ENCODE data around the gene FBP2. TPM values are rescaled to one million over a fixed set of nuclear protein-coding genes. Genes with fewer than 3 reads are reported as not detected.

FBP2 gene
- total RNA-seq: not detected in 2 replicates

DNA sequence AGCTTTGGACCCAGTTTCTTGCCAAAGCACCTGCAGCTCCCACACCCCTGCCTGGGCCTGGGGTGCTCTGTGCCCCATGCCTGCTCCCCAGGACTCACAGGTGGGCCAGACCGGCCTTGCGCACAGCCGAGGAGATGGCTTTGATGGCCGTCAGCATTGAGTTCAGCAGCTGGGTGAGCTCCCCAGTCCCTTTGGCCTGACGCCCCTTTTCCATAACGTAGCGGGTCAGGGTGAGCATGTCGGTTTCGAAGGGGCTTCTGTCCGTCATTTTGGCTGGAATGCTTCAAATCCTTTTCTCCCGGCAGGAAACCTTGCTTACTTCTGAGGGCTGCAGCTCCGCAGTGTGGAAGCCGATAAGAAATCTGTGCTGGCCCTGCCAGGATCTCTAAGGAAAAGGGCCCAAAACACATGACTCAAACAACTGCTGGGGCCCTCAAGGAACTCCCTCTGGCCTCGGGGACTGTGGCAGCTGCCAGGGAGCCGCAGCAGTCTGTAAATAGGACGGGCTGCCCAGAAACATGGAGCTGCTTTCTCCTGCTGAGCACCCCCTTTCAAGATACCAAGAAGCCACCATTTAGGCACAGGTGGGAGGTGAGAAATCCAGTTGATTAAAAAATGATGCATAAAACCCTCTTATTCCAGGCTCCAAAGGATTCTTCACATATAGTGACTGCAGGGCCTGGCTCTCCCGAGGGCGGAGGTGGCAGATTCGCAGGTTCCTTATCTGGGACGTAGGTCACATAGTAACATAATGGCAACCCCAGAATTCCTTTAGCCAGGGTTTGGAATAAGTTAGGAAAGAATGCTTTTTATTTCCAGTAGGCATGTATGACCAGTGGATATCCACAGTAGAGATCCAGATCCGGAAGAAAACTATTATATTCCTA lies at the start of gene FBP2:
TSS of gene FBP2 (minus strand) at position 366 of the 887 bp plus-strand sequence. CDS start at position 268, 98 bp downstream.
- no peaks in the 10 kb centered on the region for H4K20me1 ChIP-seq (ENCODE audit: insufficient read depth, low read length)
- DNase-seq (ENCODE audit: insufficient read length, low spot score, missing footprints): no peak
- TF ChIP-seq, protein P1, sequence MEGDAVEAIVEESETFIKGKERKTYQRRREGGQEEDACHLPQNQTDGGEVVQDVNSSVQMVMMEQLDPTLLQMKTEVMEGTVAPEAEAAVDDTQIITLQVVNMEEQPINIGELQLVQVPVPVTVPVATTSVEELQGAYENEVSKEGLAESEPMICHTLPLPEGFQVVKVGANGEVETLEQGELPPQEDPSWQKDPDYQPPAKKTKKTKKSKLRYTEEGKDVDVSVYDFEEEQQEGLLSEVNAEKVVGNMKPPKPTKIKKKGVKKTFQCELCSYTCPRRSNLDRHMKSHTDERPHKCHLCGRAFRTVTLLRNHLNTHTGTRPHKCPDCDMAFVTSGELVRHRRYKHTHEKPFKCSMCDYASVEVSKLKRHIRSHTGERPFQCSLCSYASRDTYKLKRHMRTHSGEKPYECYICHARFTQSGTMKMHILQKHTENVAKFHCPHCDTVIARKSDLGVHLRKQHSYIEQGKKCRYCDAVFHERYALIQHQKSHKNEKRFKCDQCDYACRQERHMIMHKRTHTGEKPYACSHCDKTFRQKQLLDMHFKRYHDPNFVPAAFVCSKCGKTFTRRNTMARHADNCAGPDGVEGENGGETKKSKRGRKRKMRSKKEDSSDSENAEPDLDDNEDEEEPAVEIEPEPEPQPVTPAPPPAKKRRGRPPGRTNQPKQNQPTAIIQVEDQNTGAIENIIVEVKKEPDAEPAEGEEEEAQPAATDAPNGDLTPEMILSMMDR (IDR thresholded peaks at IDR 0.05; ENCODE audit: extremely low read depth, low read depth, low read length): no peak
- no peaks in the 10 kb centered on the region for H3K4me1 ChIP-seq (ENCODE audit: insufficient read depth, low read length)
- no peak within 1 kb of the TSS for H3K4me2 ChIP-seq (ENCODE audit: insufficient read depth, low read length)
- peaks cover 4% of the 10 kb centered on the region for H3K27me3 ChIP-seq (ENCODE audit: insufficient read depth, low read length)
- no peak within 1 kb of the TSS for H3K4me3 ChIP-seq (ENCODE audit: insufficient read depth, low read length)
- H3K27ac ChIP-seq (ENCODE audit: low read depth, low read length): no peak within 1 kb of the TSS
- no peaks in the 10 kb centered on the region for H3K36me3 ChIP-seq (ENCODE audit: insufficient read depth, low read length)
- no peaks in the 10 kb centered on the region for H3K79me2 ChIP-seq (ENCODE audit: insufficient read depth, low read length)
- no peaks in the 10 kb centered on the region for H3K9me3 ChIP-seq (ENCODE audit: low read depth, low read length)
- H2AFZ ChIP-seq (ENCODE audit: low read length): no peak within 1 kb of the TSS

DNA sequence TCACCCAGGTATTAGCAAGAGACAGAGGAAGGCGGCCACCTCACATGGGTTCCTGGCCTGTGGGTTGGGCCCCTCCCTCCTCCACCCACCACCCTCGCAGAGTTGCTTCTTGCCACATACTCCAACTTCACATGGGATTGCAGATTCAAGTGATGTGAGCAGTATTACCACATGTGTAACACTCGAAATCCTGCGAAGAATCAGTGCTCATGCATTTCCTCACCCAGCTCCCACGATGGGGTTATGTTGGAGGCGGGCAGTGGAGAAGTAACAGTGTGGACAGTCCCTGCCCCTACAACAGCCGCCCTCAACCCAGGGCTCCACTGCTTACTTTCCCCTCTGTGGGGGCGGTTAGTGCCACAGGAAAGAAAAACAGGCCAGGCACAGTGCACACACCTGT lies 49.6 kb upstream of the FBP2 start:
- no peaks in the 10 kb centered on the region for H4K20me1 ChIP-seq (ENCODE audit: insufficient read depth, low read length)
- H3K36me3 ChIP-seq (ENCODE audit: insufficient read depth, low read length): no peaks in the 10 kb centered on the region
- no peak overlapping the region for H3K4me3 ChIP-seq (ENCODE audit: insufficient read depth, low read length)
- H3K4me2 ChIP-seq (ENCODE audit: insufficient read depth, low read length): no peak overlapping the region
- TF ChIP-seq, protein P1 (IDR thresholded peaks at IDR 0.05; ENCODE audit: extremely low read depth, low read depth, low read length): no peak
- H3K27me3 ChIP-seq (ENCODE audit: insufficient read depth, low read length): peaks cover 10% of the 10 kb centered on the region
- H3K9me3 ChIP-seq (ENCODE audit: low read depth, low read length): no peaks in the 10 kb centered on the region
- H3K27ac ChIP-seq (ENCODE audit: low read depth, low read length): no peak overlapping the region
- peaks cover 5% of the 10 kb centered on the region for H3K4me1 ChIP-seq (ENCODE audit: insufficient read depth, low read length)
- H3K79me2 ChIP-seq (ENCODE audit: insufficient read depth, low read length): no peaks in the 10 kb centered on the region
- no peak overlapping the region for H2AFZ ChIP-seq (ENCODE audit: low read length)
- DNase-seq (ENCODE audit: insufficient read length, low spot score, missing footprints): no peak

DNA sequence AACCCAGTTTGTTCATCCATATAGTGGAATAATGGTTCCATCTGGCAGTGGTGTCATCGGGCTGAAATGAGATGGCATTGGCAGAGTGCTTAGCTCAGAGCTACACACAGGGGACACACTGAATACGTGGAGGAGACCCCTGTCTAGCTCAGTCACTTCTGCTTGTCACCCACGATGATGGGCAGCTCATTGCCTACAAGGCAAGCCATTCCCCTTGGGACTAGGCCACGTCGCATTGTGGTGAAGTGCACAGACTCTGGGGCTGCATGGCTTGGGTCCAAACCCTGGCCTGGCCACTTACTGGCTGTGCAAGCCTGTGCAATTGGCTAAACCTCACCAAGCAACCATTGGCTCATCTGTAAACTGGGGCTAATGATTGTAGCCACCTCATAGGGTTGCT lies 48.9 kb upstream of the FBP2 start:
- TF ChIP-seq, protein P1 (IDR thresholded peaks at IDR 0.05; ENCODE audit: extremely low read depth, low read depth, low read length): no peak
- no peaks in the 10 kb centered on the region for H3K36me3 ChIP-seq (ENCODE audit: insufficient read depth, low read length)
- no peak overlapping the region for H3K27ac ChIP-seq (ENCODE audit: low read depth, low read length)
- H4K20me1 ChIP-seq (ENCODE audit: insufficient read depth, low read length): no peaks in the 10 kb centered on the region
- no peaks in the 10 kb centered on the region for H3K9me3 ChIP-seq (ENCODE audit: low read depth, low read length)
- no peak overlapping the region for H2AFZ ChIP-seq (ENCODE audit: low read length)
- no peaks in the 10 kb centered on the region for H3K79me2 ChIP-seq (ENCODE audit: insufficient read depth, low read length)
- no peak for DNase-seq (ENCODE audit: insufficient read length, low spot score, missing footprints)
- peaks cover 5% of the 10 kb centered on the region for H3K4me1 ChIP-seq (ENCODE audit: insufficient read depth, low read length)
- peaks cover 15% of the 10 kb centered on the region for H3K27me3 ChIP-seq (ENCODE audit: insufficient read depth, low read length)
- H3K4me2 ChIP-seq (ENCODE audit: insufficient read depth, low read length): no peak overlapping the region
- H3K4me3 ChIP-seq (ENCODE audit: insufficient read depth, low read length): no peak overlapping the region

DNA sequence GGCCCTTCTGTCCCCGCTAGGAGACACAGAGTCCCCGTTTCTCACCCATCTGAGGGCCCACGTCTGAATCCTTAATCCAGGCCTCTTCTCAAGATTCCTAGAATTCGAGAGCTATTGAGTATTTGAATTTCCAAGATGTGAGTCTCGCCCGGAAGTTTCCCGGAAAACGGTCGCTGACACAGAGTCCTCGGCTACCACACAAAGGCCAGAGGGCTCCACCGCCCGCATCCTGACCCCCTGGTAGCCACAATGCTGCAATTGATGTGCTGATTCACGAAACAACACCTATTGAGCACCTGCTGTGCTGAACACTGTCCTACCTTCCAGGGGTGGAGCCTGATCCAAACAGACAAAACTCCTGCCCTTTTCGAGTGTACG lies 46.4 kb upstream of the FBP2 start:
- H3K4me1 ChIP-seq (ENCODE audit: insufficient read depth, low read length): peaks cover 5% of the 10 kb centered on the region
- no peak for DNase-seq (ENCODE audit: insufficient read length, low spot score, missing footprints)
- peak overlapping the region; percentile 74 for H3K4me3 ChIP-seq (ENCODE audit: insufficient read depth, low read length)
- TF ChIP-seq, protein P1 (IDR thresholded peaks at IDR 0.05; ENCODE audit: extremely low read depth, low read depth, low read length): no peak
- H3K79me2 ChIP-seq (ENCODE audit: insufficient read depth, low read length): no peaks in the 10 kb centered on the region
- H4K20me1 ChIP-seq (ENCODE audit: insufficient read depth, low read length): no peaks in the 10 kb centered on the region
- H2AFZ ChIP-seq (ENCODE audit: low read length): peak overlapping the region; percentile 80
- no peaks in the 10 kb centered on the region for H3K36me3 ChIP-seq (ENCODE audit: insufficient read depth, low read length)
- H3K9me3 ChIP-seq (ENCODE audit: low read depth, low read length): no peaks in the 10 kb centered on the region
- peaks cover 19% of the 10 kb centered on the region for H3K27me3 ChIP-seq (ENCODE audit: insufficient read depth, low read length)
- H3K27ac ChIP-seq (ENCODE audit: low read depth, low read length): no peak overlapping the region
- H3K4me2 ChIP-seq (ENCODE audit: insufficient read depth, low read length): peak overlapping the region; percentile 81

Measured in osteoblast (primary cell).